SK-N-SH (cell line): ENCODE measurements around the gene GFOD2. TPM values are rescaled to one million over a fixed set of nuclear protein-coding genes. Genes with fewer than 3 reads are reported as not detected.

Source experiments
- CTCF ChIA-PET: fragments of 300-600, 350-600 bp; formaldehyde crosslinking; extraction: SDS; loops from one replicate; lab custom pipeline; 2021; lab: Yijun Ruan, JAX
- POLR2A ChIA-PET: fragments of 350-600 bp; sonication (Branson Sonifier 250); formaldehyde crosslinking; extraction: SDS; loops from one replicate; lab custom pipeline; 2020; ENCODE audit warnings: antibody characterized with exemption, inconsistent platforms; lab: Yijun Ruan, JAX
- DNase-seq: peaks from one replicate; pipeline ENCODE4 v3.0.0; 2012
- H2AFZ ChIP-seq: fragments of 200-600 bp; sonication (generic); 2 replicates; pipeline ENCODE4 v1.8.1; 2016; ENCODE audit warnings: antibody characterized with exemption, mild to moderate bottlenecking, low read depth
- H3F3A ChIP-seq: fragments of 200-600 bp; sonication (generic); replicated peaks from 2 replicates; pipeline ENCODE3; 2016; ENCODE audit warnings: antibody characterized with exemption, mild to moderate bottlenecking; ENCODE audit not compliant: insufficient read depth
- H3K27ac ChIP-seq, 2 experiments: fragments of 200-500 bp in 1 of 2; fragments of 200-600 bp in 1 of 2; sonication (Bioruptor generic) in 1 of 2; sonication (generic), shearing (Covaris generic) in 1 of 2; 2 replicates each; pipeline versions ENCODE4 v1.5.1 to v1.6.1; 2014 to 2016; ENCODE audit warnings: low read depth in 2 of 2, inconsistent platforms in 1 of 2, low read length in 1 of 2, mild to moderate bottlenecking in 1 of 2, mixed read lengths in 1 of 2
- H3K27me3 ChIP-seq: fragments of 200-600 bp; sonication (generic), shearing (Covaris generic); 2 replicates; pipeline ENCODE4 v1.6.1; 2016; ENCODE audit warnings: mixed run types; ENCODE audit not compliant: insufficient read depth
- H3K36me3 ChIP-seq, 2 experiments: fragments of 200-500 bp in 1 of 2; fragments of 200-600 bp in 1 of 2; sonication (Bioruptor generic) in 1 of 2; sonication (generic) in 1 of 2; replicated peaks in 1 of 2; 2 replicates each; pipeline versions ENCODE3 to v1.5.1; 2014 to 2016; ENCODE audit warnings: low read length in 1 of 2, mild to moderate bottlenecking in 1 of 2; ENCODE audit not compliant: insufficient read depth in 2 of 2, control insufficient read depth in 1 of 2
- H3K4me1 ChIP-seq, 2 experiments: fragments of 200-500 bp in 1 of 2; fragments of 200-600 bp in 1 of 2; sonication (Bioruptor generic) in 1 of 2; sonication (generic), shearing (Covaris generic) in 1 of 2; 2 replicates each; pipeline versions ENCODE4 v1.5.1 to v1.6.1; 2014 to 2016; ENCODE audit warnings: low read depth in 1 of 2, low read length in 1 of 2, mixed run types in 1 of 2; ENCODE audit not compliant: insufficient read depth in 2 of 2, control insufficient read depth in 1 of 2
- H3K4me2 ChIP-seq: fragments of 200-600 bp; sonication (generic), shearing (Covaris generic); 2 replicates; pipeline ENCODE4 v1.6.1; 2017; ENCODE audit warnings: mixed run types
- H3K4me3 ChIP-seq, 2 experiments: fragments of 200-500 bp in 1 of 2; fragments of 200-600 bp in 1 of 2; sonication (Bioruptor generic) in 1 of 2; sonication (generic), shearing (Covaris generic) in 1 of 2; 2 replicates each; pipeline versions ENCODE4 v1.5.1 to v1.8.1; 2014 to 2016; ENCODE audit warnings: low read depth in 2 of 2, inconsistent platforms in 1 of 2, low read length in 1 of 2, mild to moderate bottlenecking in 1 of 2, mixed read lengths in 1 of 2, moderate library complexity in 1 of 2
- H3K79me2 ChIP-seq: fragments of 200-600 bp; sonication (generic); 2 replicates; pipeline ENCODE4 v1.8.1; 2017; ENCODE audit warnings: mild to moderate bottlenecking; ENCODE audit not compliant: insufficient read depth
- H3K9ac ChIP-seq: fragments of 200-600 bp; sonication (generic); 2 replicates; pipeline ENCODE4 v1.6.1; 2017; ENCODE audit warnings: mixed run types
- H3K9me2 ChIP-seq: fragments of 200-600 bp; sonication (generic); 2 replicates; pipeline ENCODE4 v1.6.1; 2017; ENCODE audit warnings: mixed run types
- H3K9me3 ChIP-seq: fragments of 200-600 bp; sonication (generic); 2 replicates; pipeline ENCODE4 v1.6.1; 2017; ENCODE audit warnings: mixed run types, mild to moderate bottlenecking, moderate library complexity
- H4K20me1 ChIP-seq: fragments of 200-600 bp; sonication (generic); 2 replicates; pipeline ENCODE4 v1.6.1; 2017; ENCODE audit warnings: mild to moderate bottlenecking, mixed run types; ENCODE audit not compliant: insufficient read depth
- CTCF ChIP-seq: fragments of 200-600 bp; sonication (generic); IDR thresholded peaks from 2 replicates; pipeline ENCODE4 v1.6.1; 2017; ENCODE audit warnings: antibody characterized with exemption, mild to moderate bottlenecking, moderate library complexity
- GABPA ChIP-seq: IDR thresholded peaks from 2 replicates; pipeline ENCODE4 v1.4.0; 2012; ENCODE audit warnings: low read depth, mild to moderate bottlenecking
- IRF3 ChIP-seq: fragments of 150-350 bp; IDR thresholded peaks from 2 replicates; pipeline ENCODE4 v1.6.1; 2016; ENCODE audit warnings: mild to moderate bottlenecking, low read depth, low read length
- JUND ChIP-seq: IDR thresholded peaks from 2 replicates; pipeline ENCODE4 v1.4.0; 2012
- MXI1 ChIP-seq: IDR thresholded peaks from 2 replicates; pipeline ENCODE4 v1.6.1; 2012; ENCODE audit warnings: mild to moderate bottlenecking, low read depth, low read length, improper control_type of control experiment
- PBX3 ChIP-seq: IDR thresholded peaks from 2 replicates; pipeline ENCODE4; 2012
- RAD21 ChIP-seq: IDR thresholded peaks from 2 replicates; pipeline ENCODE4 v1.6.1; 2012; ENCODE audit warnings: mild to moderate bottlenecking, low read length
- RCOR1 ChIP-seq: fragments of 150-350 bp; IDR thresholded peaks from 2 replicates; pipeline ENCODE4 v1.6.1; 2017; ENCODE audit warnings: antibody characterized with exemption, low read length
- REST ChIP-seq: IDR thresholded peaks from 2 replicates; pipeline ENCODE4 v1.6.1; 2012; ENCODE audit warnings: mild to moderate bottlenecking, low read depth, low read length, moderate library complexity
- RXRA ChIP-seq: IDR thresholded peaks from 2 replicates; pipeline ENCODE4 v1.4.0; 2012; ENCODE audit warnings: low read depth, mild to moderate bottlenecking, borderline replicate concordance
- SMC3 ChIP-seq: IDR thresholded peaks from 2 replicates; pipeline ENCODE4 v1.6.1; 2012; ENCODE audit warnings: low read depth, low read length, improper control_type of control experiment
- TAF1 ChIP-seq: IDR thresholded peaks from 2 replicates; pipeline ENCODE4 v1.6.1; 2012; ENCODE audit warnings: low read depth, mild to moderate bottlenecking, low read length, moderate library complexity, borderline replicate concordance
- USF1 ChIP-seq: IDR thresholded peaks from 2 replicates; pipeline ENCODE4 v1.4.0; 2012; ENCODE audit warnings: low read depth, borderline replicate concordance
- WGBS: methylation state at CpG from one replicate; pipeline ENCODE4 v1.1.6; 2017; ENCODE audit warnings: low lambda C conversion rate; 5-methylcytosine and 5-hydroxymethylcytosine counted together
- polyA plus RNA-seq, 3 experiments: library from polyadenylated mRNA; depleted of rRNA; stranded (reverse); fragments of >200 nt; gene quantifications; 2 replicates each; pipeline ENCODE4 v1.2.3, GENCODE V29; 2012

GFOD2 gene
- polyA plus RNA-seq, 1 of the 3 experiments (the other 2 are of a cell fraction): 19.0 TPM

- TF ChIP-seq JUND (no peak), PBX3 (no peak), RXRA (no peak), GABPA (no peak), IRF3 (no peak), RAD21 (no peak), TAF1 (no peak), SMC3 (no peak), USF1 (no peak), CTCF (no peak)
- Histone ChIP-seq H3K9me3 (no peaks in the 10 kb centered on the region), H3K36me3 (peaks cover 2 to 6% of the 10 kb centered on the region in 2 experiments), H3K27me3 (no peaks in the 10 kb centered on the region), H2AFZ (no peak overlapping the region), H3K4me2 (no peak overlapping the region), H3K4me3 (no peak overlapping the region), H4K20me1 (peaks cover 21% of the 10 kb centered on the region), H3K4me1 (peaks cover 0 to 8% of the 10 kb centered on the region in 2 experiments; a peak in 2 of 4 replicates), H3K9me2 (no peaks in the 10 kb centered on the region), H3K79me2 (peaks cover 87% of the 10 kb centered on the region), H3F3A (peaks cover 1% of the 10 kb centered on the region), H3K9ac (no peak overlapping the region), H3K27ac (no peak overlapping the region)
- POLR2A ChIA-PET: no interaction called here
- no peak for DNase-seq
- CTCF ChIA-PET: interaction anchor here (0.8 to 1.3 kb wide), 2 partner anchors 42 to 185 kb away, joined by 3 to 4 read pairs; no protein-coding TSS in a partner anchor
- WGBS: 100% methylated on average over 1 of the region's 1 CpG
Measured at GRCh38 chr16:67714522-67714921, 4.6 kb downstream of the GFOD2 start.

- no peak for DNase-seq
- 95% methylated on average over 5 of the region's 5 CpGs for WGBS
- Histone ChIP-seq H3K27ac (no peak overlapping the region), H3K9me2 (no peaks in the 10 kb centered on the region), H2AFZ (no peak overlapping the region), H3K4me2 (no peak overlapping the region), H3K4me3 (no peak overlapping the region), H3K9ac (no peak overlapping the region), H3F3A (peaks cover 4% of the 10 kb centered on the region), H3K27me3 (no peaks in the 10 kb centered on the region), H3K9me3 (no peaks in the 10 kb centered on the region), H4K20me1 (peaks cover 21% of the 10 kb centered on the region), H3K79me2 (peaks cover 91% of the 10 kb centered on the region), H3K4me1 (peaks cover 0 to 11% of the 10 kb centered on the region in 2 experiments; a peak in 2 of 4 replicates), H3K36me3 (peaks cover 2 to 6% of the 10 kb centered on the region in 2 experiments)
- ChIA-PET POLR2A (no interaction called here), CTCF (interaction anchor here (1.6 kb wide), 1 partner anchor 9 kb away, joined by 4 read pairs; no protein-coding TSS in a partner anchor)
- TF ChIP-seq CTCF (no peak), JUND (no peak), TAF1 (no peak), USF1 (no peak), REST (no peak), RCOR1 (no peak), MXI1 (no peak)
Measured at GRCh38 chr16:67713647-67714273, 5.4 kb downstream of the GFOD2 start.
